Adrenal gland (tissue), 12 donors: ENCODE measurements around the gene OR2AJ1. TPM values are rescaled to one million over a fixed set of nuclear protein-coding genes. Genes with fewer than 3 reads are reported as not detected.

Experiments
- DNase-seq, 7 donors: peaks; one replicate each; pipeline ENCODE4 v3.0.0-alpha.2; 2019 to 2020
- H3K27ac ChIP-seq, 5 donors: fragments of 200-600 bp; sonication (generic) in 4 of 5; 1 replicate in 3 of 5; 2 replicates in 2 of 5; pipeline versions ENCODE4 v1.5.1 to v1.8.0; 2016 to 2020; ENCODE audit warnings: mild to moderate bottlenecking in 1 of 5
- H3K27me3 ChIP-seq: fragments of 200-600 bp; 2 replicates; pipeline ENCODE4 v1.8.0; 2021
- H3K36me3 ChIP-seq, 2 donors: fragments of 200-600 bp; replicated peaks in 1 of 2; 1 replicate in 1 of 2; 2 replicates in 1 of 2; pipeline versions ENCODE4 v1.5.1 to v1.8.0; 2018 to 2022
- H3K4me1 ChIP-seq, 2 donors: fragments of 200-600 bp; replicated peaks in 1 of 2; 1 replicate in 1 of 2; 2 replicates in 1 of 2; pipeline versions ENCODE4 v1.5.1 to v1.8.0; 2018 to 2021
- H3K4me3 ChIP-seq, 4 donors: fragments of 200-600 bp; sonication (generic) in 3 of 4; one replicate each; pipeline ENCODE4 v1.5.1; 2016 to 2018
- H3K9me3 ChIP-seq, 3 donors: fragments of 200-600 bp; sonication (generic) in 1 of 3; replicated peaks in 1 of 3; 1 replicate in 2 of 3; 2 replicates in 1 of 3; pipeline versions ENCODE4 v1.5.1 to v1.8.0; 2016 to 2021
- POLR2A ChIP-seq, 2 donors: fragments of 450-650 bp; IDR thresholded peaks; one replicate each; pipeline ENCODE4 v1.6.1; 2017; ENCODE audit warnings: antibody characterized with exemption in 2 of 2, mild to moderate bottlenecking in 2 of 2, moderate library complexity in 1 of 2
- WGBS, 4 donors: extraction: QIAGEN DNeasy Blood & Tissue Kit in 2 of 4; methylation state at CpG; one replicate each; pipeline versions ENCODE4 v1.1.5 to v1.1.7; 2013 to 2017; 5-methylcytosine and 5-hydroxymethylcytosine counted together
- intact Hi-C, 2 donors: fragments of 100-400 bp; cut with DNase I; formaldehyde crosslinking; loops; one replicate each; pipeline versions ENCODE4 v1.14.1 to v1.15.0; 2022 to 2023
- polyA plus RNA-seq, 3 donors: library from polyadenylated mRNA; stranded (reverse); fragments of 200-250 nt in 2 of 3; fragments of 350-450 nt in 1 of 3; fragmentation: Illumina TruSeq in 1 of 3; extraction: RNeasy Lipid Tissue Mini Kit (QIAGEN cat#74804) in 1 of 3; gene quantifications; one replicate each; pipeline ENCODE4 v1.2.3, GENCODE V29; 2013 to 2014
- total RNA-seq, 9 donors: library from RNA; depleted of rRNA in 4 of 9; stranded (reverse); fragments of >200 nt in 4 of 9; fragments of 120-200 nt in 1 of 9; fragmentation: NEBNext Ultra II Directional in 1 of 9; extraction: Animal tissue kit (Norgen Biotek cat#: 25700) in 1 of 9; gene quantifications; one replicate each; pipeline versions ENCODE4 v1.1.0 to v1.2.4, GENCODE V29; 2013 to 2023
- TF ChIP-seq, protein P1 (sequence below), 6 experiments: fragments of 450-650 bp in 4 of 6; fragments of 200-600 bp in 2 of 6; sonication (generic) in 1 of 6; IDR thresholded peaks; 1 replicate in 5 of 6; 2 replicates in 1 of 6; pipeline versions ENCODE4 v1.5.1 to v1.8.0; 2016 to 2021; ENCODE audit warnings: antibody characterized with exemption in 6 of 6, mild to moderate bottlenecking in 2 of 6, moderate library complexity in 1 of 6
- donor health status: healthy with polysubstance abuse.
- donor health status: Bipolar disorder and iron deficiency.
- donor health status: DM: yes; HTN: yes; CAD: no.
- donor health status: DM: no; HTN: no; CAD: no.
- donor health status: DM: no; HTN: no; CAD: no.
- donor health status: DM: yes; HTN: yes; CAD: no.

The OR2AJ1 gene
- total and polyA plus RNA-seq, 12 donors = 0.33 TPM; not detected in 11

- Histone ChIP-seq H3K27me3 (no peaks in the 10 kb centered on the region), H3K36me3 (no peaks in the 10 kb centered on the region), H3K4me3 (no peak within 1 kb of the TSS), H3K9me3 (no peaks in the 10 kb centered on the region), H3K4me1 (no peaks in the 10 kb centered on the region), H3K27ac (no peak within 1 kb of the TSS)
- TF ChIP-seq, protein P1, sequence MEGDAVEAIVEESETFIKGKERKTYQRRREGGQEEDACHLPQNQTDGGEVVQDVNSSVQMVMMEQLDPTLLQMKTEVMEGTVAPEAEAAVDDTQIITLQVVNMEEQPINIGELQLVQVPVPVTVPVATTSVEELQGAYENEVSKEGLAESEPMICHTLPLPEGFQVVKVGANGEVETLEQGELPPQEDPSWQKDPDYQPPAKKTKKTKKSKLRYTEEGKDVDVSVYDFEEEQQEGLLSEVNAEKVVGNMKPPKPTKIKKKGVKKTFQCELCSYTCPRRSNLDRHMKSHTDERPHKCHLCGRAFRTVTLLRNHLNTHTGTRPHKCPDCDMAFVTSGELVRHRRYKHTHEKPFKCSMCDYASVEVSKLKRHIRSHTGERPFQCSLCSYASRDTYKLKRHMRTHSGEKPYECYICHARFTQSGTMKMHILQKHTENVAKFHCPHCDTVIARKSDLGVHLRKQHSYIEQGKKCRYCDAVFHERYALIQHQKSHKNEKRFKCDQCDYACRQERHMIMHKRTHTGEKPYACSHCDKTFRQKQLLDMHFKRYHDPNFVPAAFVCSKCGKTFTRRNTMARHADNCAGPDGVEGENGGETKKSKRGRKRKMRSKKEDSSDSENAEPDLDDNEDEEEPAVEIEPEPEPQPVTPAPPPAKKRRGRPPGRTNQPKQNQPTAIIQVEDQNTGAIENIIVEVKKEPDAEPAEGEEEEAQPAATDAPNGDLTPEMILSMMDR (IDR thresholded peaks at IDR 0.05) = no peak
- no peak for TF ChIP-seq POLR2A (IDR thresholded peaks at IDR 0.05)
- WGBS, 4 donors = 37 to 78% (median 71%) methylated on average over 2 of the region's 2 CpGs
- intact Hi-C loops = no loop called here
- DNase-seq = no peak
Measured at GRCh38 chr1:247919952-247920351, 4.7 kb upstream of the OR2AJ1 start, which contains the start of gene OR2T8. OR2T8 (plus strand) TSS chr1:247920252; CDS start chr1:247921018, 766 bp downstream.

- Histone ChIP-seq H3K27ac (no peak overlapping the region), H3K4me3 (no peak overlapping the region), H3K36me3 (no peaks in the 10 kb centered on the region), H3K9me3 (no peaks in the 10 kb centered on the region), H3K27me3 (no peaks in the 10 kb centered on the region), H3K4me1 (no peaks in the 10 kb centered on the region)
- intact Hi-C loops = no loop called here
- TF ChIP-seq, protein P1 (IDR thresholded peaks at IDR 0.05) = no peak
- no peak for TF ChIP-seq POLR2A (IDR thresholded peaks at IDR 0.05)
- DNase-seq = no peak
- 71 to 77% (median 75%) methylated on average over 3 of the region's 3 CpGs for WGBS, 4 donors
Measured at GRCh38 chr1:247923941-247924340, 748 bp upstream of the OR2AJ1 start.

DNA sequence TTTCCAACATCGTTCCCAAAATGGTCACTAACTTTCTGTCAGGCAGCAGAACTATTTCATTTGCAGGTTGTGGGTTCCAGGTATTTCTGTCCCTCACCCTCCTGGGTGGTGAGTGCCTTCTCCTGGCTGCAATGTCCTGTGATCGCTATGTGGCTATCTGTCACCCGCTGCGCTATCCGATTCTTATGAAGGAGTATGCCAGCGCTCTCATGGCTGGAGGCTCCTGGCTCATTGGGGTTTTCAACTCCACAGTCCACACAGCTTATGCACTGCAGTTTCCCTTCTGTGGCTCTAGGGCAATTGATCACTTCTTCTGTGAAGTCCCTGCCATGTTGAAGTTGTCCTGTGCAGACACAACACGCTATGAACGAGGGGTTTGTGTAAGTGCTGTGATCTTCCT is 9.3 kb downstream of the OR2AJ1 start:
- DNase-seq = no peak
- 87 to 95% (median 91%) methylated on average over 8 of the region's 8 CpGs for WGBS, 4 donors
- H3K4me1 ChIP-seq = no peaks in the 10 kb centered on the region
- intact Hi-C loops = no loop called here
- H3K27ac ChIP-seq = no peak overlapping the region
- no peaks in the 10 kb centered on the region for H3K36me3 ChIP-seq
- H3K4me3 ChIP-seq = no peak overlapping the region
- no peak for TF ChIP-seq POLR2A (IDR thresholded peaks at IDR 0.05)
- TF ChIP-seq, protein P1 (IDR thresholded peaks at IDR 0.05) = no peak
- no peaks in the 10 kb centered on the region for H3K9me3 ChIP-seq
- no peaks in the 10 kb centered on the region for H3K27me3 ChIP-seq

DNA sequence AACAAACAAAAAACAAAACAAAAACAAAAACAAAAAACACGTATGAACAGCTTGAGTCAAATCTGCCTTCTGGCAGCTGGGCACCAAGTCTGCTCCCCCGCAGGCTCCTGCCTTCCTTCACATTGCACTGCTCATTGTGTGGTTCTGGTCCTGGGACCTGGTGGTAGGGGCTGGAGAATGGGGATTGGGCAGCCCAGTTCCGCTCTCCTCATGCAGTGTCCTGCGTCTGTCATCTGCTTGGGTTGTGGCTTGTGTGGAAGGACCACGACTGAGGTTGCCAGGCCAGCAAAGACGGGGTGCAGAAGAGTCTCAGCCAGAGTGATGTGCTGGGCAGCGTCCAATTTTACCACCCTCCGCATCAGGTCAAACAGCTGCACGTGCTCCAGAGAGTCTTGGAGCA is 11.1 kb downstream of the OR2AJ1 start:
- no peak for DNase-seq

More for the DNA sequence above, 11.1 kb downstream of the OR2AJ1 start:
- TF ChIP-seq, protein P1 (IDR thresholded peaks at IDR 0.05) = no peak
- no peak for TF ChIP-seq POLR2A (IDR thresholded peaks at IDR 0.05)
- H3K27ac ChIP-seq = no peak overlapping the region
- H3K9me3 ChIP-seq = no peaks in the 10 kb centered on the region
- no peaks in the 10 kb centered on the region for H3K36me3 ChIP-seq
- 85 to 95% (median 92%) methylated on average over 5 to 9 of the region's 9 CpGs for WGBS, 4 donors
- H3K4me1 ChIP-seq = no peaks in the 10 kb centered on the region
- H3K4me3 ChIP-seq = no peak overlapping the region
- no peaks in the 10 kb centered on the region for H3K27me3 ChIP-seq
- intact Hi-C loops = no loop called here
